GM12865 (cell line): ENCODE data around the gene PEAK1.

ENCODE experiments used
- DNase-seq: peaks from one replicate; pipeline ENCODE4 v3.0.0; 2010; ENCODE audit warnings: low read depth
- H3K4me3 ChIP-seq: 2 replicates; pipeline ENCODE4 v1.5.1; 2011; ENCODE audit warnings: mild to moderate bottlenecking, low read depth, low read length, control low read depth
- CTCF ChIP-seq: IDR thresholded peaks from 2 replicates; pipeline ENCODE4 v1.5.1; 2011; ENCODE audit warnings: low read length, control low read depth, low read depth, inconsistent platforms; ENCODE audit not compliant: insufficient read depth; ENCODE audit errors: missing control alignments

PEAK1 gene

DNA sequence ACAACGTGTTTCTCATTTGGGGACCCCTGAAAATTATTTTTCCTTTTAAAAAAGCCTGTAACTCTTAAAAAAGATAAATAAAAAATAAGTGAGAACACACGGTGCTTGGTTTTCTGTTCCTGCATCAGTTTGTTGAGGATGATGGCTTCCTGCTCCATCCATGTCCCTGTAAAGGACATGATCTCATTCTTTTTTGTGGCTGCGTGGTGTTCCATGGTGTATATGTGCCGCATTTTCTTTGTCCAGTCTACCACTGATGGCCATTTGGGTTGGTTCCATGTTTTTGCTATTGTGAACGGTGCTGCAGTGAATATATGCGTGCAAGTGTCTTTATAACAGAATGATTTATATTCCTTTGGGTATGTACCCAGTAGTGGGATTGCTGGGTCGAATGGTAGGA is 351.3 kb downstream of the PEAK1 start:
- no peak for DNase-seq
- no peak for TF ChIP-seq CTCF
- no peak overlapping the region for H3K4me3 ChIP-seq

DNA sequence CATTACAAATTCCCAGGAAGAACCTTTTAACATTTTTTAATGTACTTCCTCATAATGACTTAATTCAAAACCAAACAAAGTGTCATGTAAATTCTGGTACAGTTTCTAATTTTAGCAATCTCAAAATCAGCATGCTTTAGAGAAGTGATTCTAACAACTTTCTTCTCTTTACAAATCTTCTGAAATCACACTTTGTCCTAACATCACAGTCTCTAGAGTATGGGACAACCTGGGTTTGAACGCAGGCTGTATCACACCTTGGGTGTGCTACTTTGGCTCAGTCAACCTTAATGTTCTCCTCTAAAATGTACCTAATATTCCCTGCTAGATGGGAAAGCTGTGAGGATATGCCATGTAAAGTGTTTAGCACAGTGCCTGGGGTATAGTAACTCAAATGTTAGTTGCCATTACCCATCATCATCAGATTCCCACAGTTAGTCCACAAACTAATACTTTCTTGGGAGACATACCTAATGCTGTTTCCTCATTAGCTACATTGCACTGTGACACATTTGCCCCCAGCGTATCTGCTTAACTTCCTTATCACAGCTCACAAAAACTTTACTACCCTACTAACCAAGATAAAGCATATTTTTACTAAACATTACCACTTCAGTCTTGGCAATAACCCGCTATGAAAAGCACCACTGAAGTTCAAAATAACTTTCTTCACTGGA is 352.1 kb downstream of the PEAK1 start:
- no peak overlapping the region for H3K4me3 ChIP-seq
- TF ChIP-seq CTCF, result no peak
- peak; percentile 16 for DNase-seq

DNA sequence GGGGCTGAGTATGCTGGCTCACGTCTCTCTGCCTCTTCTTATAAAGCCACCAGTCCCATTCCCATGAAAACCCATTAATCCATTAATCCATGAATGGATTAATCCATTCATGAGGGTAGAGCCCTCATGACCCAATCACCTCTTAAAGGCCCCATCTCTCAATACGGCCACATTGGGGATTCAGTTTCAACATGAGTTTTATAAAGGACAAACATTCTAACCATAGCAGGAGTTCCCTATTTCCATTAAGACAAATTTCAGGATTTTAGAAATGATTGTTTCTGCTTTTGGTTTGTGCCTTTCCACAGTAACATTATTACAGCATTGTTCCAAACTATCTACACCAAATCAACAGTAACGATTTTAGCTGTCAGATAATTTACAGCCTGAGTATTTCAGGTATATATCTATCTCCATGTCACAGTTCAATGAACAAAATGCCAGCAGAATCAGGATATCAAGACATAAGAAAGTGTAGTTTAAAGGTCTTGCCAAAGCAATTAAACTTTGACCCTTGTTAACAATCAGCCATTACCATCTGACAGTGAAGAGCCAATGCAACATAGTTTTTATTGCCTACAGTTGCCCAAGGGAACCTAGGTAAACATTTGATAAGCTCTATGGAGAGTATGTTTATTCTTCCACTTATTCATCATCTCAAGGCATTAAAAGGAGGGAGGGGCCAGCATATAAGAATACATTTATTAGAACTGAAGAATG is 352.8 kb downstream of the PEAK1 start:
- TF ChIP-seq CTCF, result no peak
- no peak for DNase-seq
- no peak overlapping the region for H3K4me3 ChIP-seq

- no peak for DNase-seq
- no peak overlapping the region for H3K4me3 ChIP-seq
- no peak for TF ChIP-seq CTCF
Observed at GRCh38 chr15:77064539-77065308, 355.2 kb downstream of the PEAK1 start.

DNA sequence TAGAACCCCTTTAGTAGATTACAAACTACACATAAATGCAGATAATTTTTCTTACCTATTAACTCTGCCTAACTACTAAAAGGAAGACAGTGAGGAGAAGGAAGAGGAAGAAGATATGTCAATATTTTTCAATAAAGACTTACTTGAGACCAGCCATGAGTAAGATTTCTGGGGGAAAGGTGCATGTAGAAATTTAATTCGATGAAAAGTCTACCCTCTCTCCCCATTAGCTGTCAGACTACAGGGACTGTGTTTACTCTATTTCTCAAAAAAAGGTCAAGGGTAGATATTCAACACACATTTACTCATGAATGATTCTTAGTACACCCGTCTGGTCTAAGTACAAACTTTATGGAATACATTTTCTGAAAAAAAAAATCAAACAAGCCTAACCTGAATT is 355.8 kb downstream of the PEAK1 start:
- no peak overlapping the region for H3K4me3 ChIP-seq
- TF ChIP-seq CTCF, result no peak
- no peak for DNase-seq

GRCh38 chr15:77063249-77063648 is 356.7 kb downstream of the PEAK1 start:
- TF ChIP-seq CTCF, result no peak
- H3K4me3 ChIP-seq, result no peak overlapping the region
- no peak for DNase-seq
